ENCODE data around the gene TBC1D8. TPM values are rescaled to one million over a fixed set of nuclear protein-coding genes. Genes with fewer than 3 reads are reported as not detected.

Gene TBC1D8
- total and polyA plus RNA-seq, 9 of the 15 experiments (the other 6 are each of a cell fraction or from before 2014, with no cell fraction given), result 0.36 to 1.3 (median 0.82) TPM

DNA sequence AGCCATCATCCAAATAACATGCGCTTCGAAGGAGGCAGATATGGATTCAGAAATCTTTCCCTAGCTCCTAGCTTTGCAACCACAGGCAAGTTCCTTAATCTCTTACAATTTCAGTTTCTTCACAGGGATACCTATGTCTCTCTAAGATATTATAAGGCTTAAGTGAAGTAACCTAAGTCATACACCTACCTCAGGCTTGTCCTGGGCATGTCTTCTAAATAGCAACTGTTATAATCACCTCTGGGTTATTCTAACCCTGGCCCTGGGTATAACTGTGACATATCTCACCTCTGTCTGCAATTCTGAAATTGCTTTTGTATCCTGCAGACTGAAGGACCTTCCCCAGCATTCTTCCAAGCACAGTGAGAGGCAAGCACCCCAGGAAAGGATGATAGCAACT lies 8.3 kb upstream of the TBC1D8 start:
- H3K9me3 ChIP-seq (replicated peaks; ENCODE audit: control insufficient read depth, insufficient read depth, low read depth, low read length), result no peaks in the 10 kb centered on the region
- no peak for ATAC-seq
- no peak for FAIRE-seq
- H3K9me1 ChIP-seq (ENCODE audit: control insufficient read depth, insufficient read depth, low read length), result no peaks in the 10 kb centered on the region
- no peaks in the 10 kb centered on the region for H3K79me2 ChIP-seq (ENCODE audit: control insufficient read depth, insufficient read depth, low read length)
- WGBS (ENCODE audit: insufficient coverage, low coverage, missing lambda C conversion rate), result 23% methylated on average over 2 of the region's 2 CpGs
- no peak overlapping the region for H3K4me3 ChIP-seq
- POLR2A ChIA-PET, result no interaction called here
- no TSS peak for BruUV-seq (replicated peaks)
- in situ Hi-C loops (cut with MboI), result no loop called here
- intact Hi-C loops (cut with micrococcal nuclease), result no loop called here
- no peak overlapping the region for H3K4me2 ChIP-seq (ENCODE audit: insufficient read depth, low read length)
- no peak overlapping the region for H3K27ac ChIP-seq (ENCODE audit: extremely low read depth, low read depth, low read length)
- CTCF ChIA-PET (ENCODE audit: low intra/inter-chr PET ratio), result interaction anchor here (0.6 kb wide), 1 partner anchor 121 kb away, joined by 3 read pairs; no protein-coding TSS in a partner anchor
- peaks cover 14 to 25% of the 10 kb centered on the region in 2 experiments; a peak in 4 of 5 replicates for H3K27me3 ChIP-seq (ENCODE audit: control insufficient read depth in 2 of 2, insufficient read depth in 2 of 2, low read length in 2 of 2)
- DNase-seq (ENCODE audit: extremely low read depth in 1 of 4, low spot score in 3 of 4), result no peak
- H4K20me1 ChIP-seq (replicated peaks; ENCODE audit: control insufficient read depth, insufficient read depth, low read length), result no peaks in the 10 kb centered on the region
- no peak overlapping the region for H2AFZ ChIP-seq (ENCODE audit: low read depth, low read length)
- no peaks in the 10 kb centered on the region for H3K4me1 ChIP-seq (replicated peaks in 1 of 2; ENCODE audit: control insufficient read depth in 2 of 2, insufficient read depth in 2 of 2, low read length in 2 of 2)
- no peak overlapping the region for H3K9ac ChIP-seq (ENCODE audit: insufficient read depth in 1 of 2, low read depth in 2 of 2, low read length in 2 of 2)
- TF ChIP-seq PTRF (tag; IDR thresholded peaks at IDR 0.05) (no peak), SAP30 (IDR thresholded peaks at IDR 0.05; ENCODE audit: borderline replicate concordance, insufficient read depth, low read depth, low read length, poor library complexity, severe bottlenecking) (no peak), PYGO2 (tag; IDR thresholded peaks at IDR 0.05) (no peak), ZNF174 (CRISPR knock-in tag; IDR thresholded peaks at IDR 0.05) (no peak), RCOR1 (IDR thresholded peaks at IDR 0.05; ENCODE audit: borderline replicate concordance in 1 of 2, low read depth in 2 of 2, low read length in 2 of 2) (no peak), TRIM24 (IDR thresholded peaks at IDR 0.05) (no peak), DNMT1 (IDR thresholded peaks at IDR 0.05) (no peak), NFE2L1 (tag; IDR thresholded peaks at IDR 0.05; ENCODE audit: borderline replicate concordance, low read depth) (no peak)
- no peaks in the 10 kb centered on the region for H3K36me3 ChIP-seq (ENCODE audit: control insufficient read depth, insufficient read depth, low read length)

All from K562 (cell line).